GM12875 (cell line): ENCODE results near the gene ELF2.
"Not testable (repeated sequence)": the region's sequence is repeated elsewhere in the genome, so short reads cannot be mapped to it uniquely, and the experiment has no call there.

ENCODE experiments used
- H3K4me3 ChIP-seq: one replicate; pipeline ENCODE4 v1.5.1; 2011; ENCODE audit warnings: low read depth, low read length, control low read depth
- CTCF ChIP-seq: IDR thresholded peaks from 2 replicates; pipeline ENCODE4 v1.5.1; 2011; ENCODE audit warnings: low read depth, mild to moderate bottlenecking, control low read depth, inconsistent platforms, low read length, moderate library complexity, borderline replicate concordance; ENCODE audit not compliant: insufficient read depth

Gene ELF2

GRCh38 chr4:139078926-139079325 lies 98.1 kb downstream of the ELF2 start:
- TF ChIP-seq CTCF = no peak
- H3K4me3 ChIP-seq = no peak overlapping the region

- TF ChIP-seq CTCF = no peak
- H3K4me3 ChIP-seq = no peak overlapping the region
These were observed 99.3 kb downstream of the ELF2 start for GRCh38 chr4:139077567-139078355.

GRCh38 chr4:139076016-139076744 lies 100.8 kb downstream of the ELF2 start:
- no peak for TF ChIP-seq CTCF
- H3K4me3 ChIP-seq = no peak overlapping the region

GRCh38 chr4:139060591-139060990 lies 116.4 kb downstream of the ELF2 start:
- no peak overlapping the region for H3K4me3 ChIP-seq
- TF ChIP-seq CTCF = no peak

DNA sequence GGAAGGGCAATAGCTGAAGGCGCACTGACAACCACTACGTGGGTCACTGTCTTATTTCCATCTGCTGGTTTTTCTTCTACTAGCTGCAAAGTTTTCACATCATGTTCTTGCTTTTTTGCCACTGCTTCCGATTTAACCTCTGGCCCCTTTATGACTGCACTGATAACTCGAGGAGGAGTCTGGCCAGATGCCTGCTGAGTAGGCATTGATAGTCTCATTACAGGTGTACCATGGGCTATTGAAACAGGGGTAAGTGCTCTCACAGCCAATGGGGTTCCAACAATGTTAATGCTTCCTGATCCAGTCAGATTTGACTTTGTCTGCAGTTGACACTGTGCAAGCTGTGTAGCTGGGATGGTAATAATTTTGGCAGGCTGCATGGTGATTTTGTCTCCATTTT lies 118.0 kb downstream of the ELF2 start:
- H3K4me3 ChIP-seq = not testable (repeated sequence)

DNA sequence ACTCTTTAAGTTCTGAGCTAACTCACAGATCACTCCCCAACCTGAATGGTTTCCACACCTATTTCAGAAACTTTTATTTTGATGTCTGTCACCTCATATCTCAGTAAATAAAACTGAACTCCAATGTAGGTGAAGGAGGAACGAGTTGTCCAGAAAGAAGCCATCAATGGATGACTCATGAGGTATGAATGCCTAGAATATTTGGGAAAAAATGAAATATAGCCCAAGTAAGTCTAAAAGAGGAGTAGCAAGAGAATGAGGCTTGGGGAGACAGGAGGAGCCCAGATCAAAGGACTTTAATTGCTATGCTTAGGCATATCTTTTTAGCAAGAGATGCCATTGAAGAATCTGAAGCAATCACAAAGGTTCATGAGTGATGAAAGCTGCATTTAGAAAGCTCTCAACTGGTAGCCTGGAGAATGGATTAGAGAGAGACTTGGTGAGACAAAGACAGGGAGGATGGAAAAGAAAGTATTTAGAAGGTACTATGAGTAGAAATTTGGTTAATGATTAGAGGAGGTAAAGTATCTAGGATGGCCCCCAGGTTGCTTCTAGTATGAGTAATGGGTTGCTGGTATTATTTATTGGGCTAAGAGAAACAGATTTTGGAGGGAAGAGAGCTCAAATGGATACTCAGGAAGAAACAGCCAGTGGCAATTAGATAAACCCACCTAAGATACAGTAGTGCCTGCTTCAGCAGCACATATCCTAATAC lies 122.1 kb downstream of the ELF2 start:
- no peak for TF ChIP-seq CTCF

GRCh38 chr4:139053909-139054308 lies 123.1 kb downstream of the ELF2 start:
- H3K4me3 ChIP-seq = no peak overlapping the region

More for the DNA sequence above, 122.1 kb downstream of the ELF2 start:
- H3K4me3 ChIP-seq = no peak overlapping the region

More at GRCh38 chr4:139053909-139054308, 123.1 kb downstream of the ELF2 start:
- TF ChIP-seq CTCF = no peak
